Measurements from ENCODE around the gene EPDR1.

GRCh38 chr7:38000272-38000671, 79.8 kb downstream of the EPDR1 start:
- TF ChIP-seq CTCF (IDR thresholded peaks at IDR 0.05) (no peak), POLR2A (IDR thresholded peaks at IDR 0.05) (no peak)
